ENCODE data around the gene CARS1.
A peak's percentile ranks its signal among the peaks of the same experiment; 100 is the strongest.

The CARS1 gene

DNA sequence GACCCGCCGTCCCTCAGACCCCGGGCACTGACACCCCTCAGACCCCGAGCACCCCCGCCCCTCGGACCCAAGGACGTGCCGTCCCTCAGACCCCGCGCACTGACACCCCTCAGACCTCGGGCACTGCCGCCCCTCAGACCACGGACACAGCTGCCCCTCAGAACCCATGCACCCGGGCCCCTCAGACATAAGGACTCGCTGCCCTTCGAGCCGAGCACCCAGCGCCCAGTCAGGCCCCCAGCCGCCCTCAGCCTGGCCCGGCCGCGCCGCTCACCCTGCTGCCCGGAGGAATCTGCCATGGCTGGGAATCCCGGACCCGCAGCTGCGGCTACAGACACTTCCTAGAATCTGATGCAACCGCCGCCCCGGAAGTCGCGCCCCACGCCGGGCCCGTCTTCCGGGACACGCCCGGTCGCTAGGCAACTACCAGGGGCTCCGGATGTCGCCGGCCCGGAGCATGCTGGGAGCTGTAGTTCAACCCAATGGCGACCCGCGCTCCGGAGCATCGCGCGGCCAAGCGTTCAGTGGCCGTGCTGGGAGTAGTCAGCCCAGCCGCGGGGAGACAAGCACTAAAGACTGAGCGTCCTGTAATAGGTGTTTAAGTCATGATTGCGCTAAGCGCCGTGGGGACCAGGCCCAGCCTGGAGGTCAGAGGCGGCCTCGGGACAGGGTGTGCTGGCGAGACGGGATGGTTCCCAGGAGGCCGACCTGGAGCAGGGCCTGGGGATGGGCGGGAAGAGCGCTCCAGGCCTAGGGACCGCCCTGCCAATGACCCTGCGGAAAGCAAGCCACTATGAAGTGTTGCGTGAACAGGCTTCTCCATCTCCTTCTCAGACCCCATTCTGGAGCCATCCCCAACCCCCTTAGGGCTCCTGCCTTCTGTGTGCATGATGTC lies at the start of gene CARS1:
Gene CARS1 (minus strand): TSS at position 355 of the 895 bp plus-strand sequence. CDS start 56 bp downstream, at position 299.
- peaks cover 43 to 57% (median 48%) of the 10 kb centered on the region in 10 experiments for H3K4me1 ChIP-seq
- peaks cover 21 to 46% (median 40%) of the 10 kb centered on the region in 11 experiments; a peak in 21 of 22 replicates for H4K20me1 ChIP-seq
- H3K36me3 ChIP-seq, result peaks cover 13 to 25% (median 16%) of the 10 kb centered on the region in 11 experiments; a peak in 15 of 22 replicates
- H3K4me3 ChIP-seq, result peak within 1 kb of the TSS; percentile 85 to 100 (median 96)
- H3K4me2 ChIP-seq, result peak within 1 kb of the TSS; percentile 81 to 98 (median 94)
- H3K9ac ChIP-seq, result peak within 1 kb of the TSS; percentile 87 to 97 (median 92)
- TF ChIP-seq Cebpa-rat (IDR thresholded peaks at IDR 0.05), result peak in 10 of 11 experiments; percentile 12 to 84 (median 48); a peak in 11 of 22 replicates
- no peaks in the 10 kb centered on the region for H3K27me3 ChIP-seq
- H3K27ac ChIP-seq, result peak within 1 kb of the TSS; percentile 87 to 97 (median 93)
- H3K9me3 ChIP-seq (replicated peaks in 1 of 11), result no peaks in the 10 kb centered on the region

- Histone ChIP-seq H3K9ac (peak overlapping the region in 3 of 11 experiments; percentile 2 to 24 (median 17); a peak in 2 of 22 replicates), H3K27ac (peak overlapping the region in 1 of 11 experiments; percentile 27; a peak in 2 of 22 replicates), H3K9me3 (replicated peaks in 1 of 11) (no peaks in the 10 kb centered on the region), H4K20me1 (peaks cover 0 to 28% (median 0%) of the 10 kb centered on the region in 11 experiments; a peak in 5 of 22 replicates), H3K4me1 (peaks cover 19 to 73% (median 66%) of the 10 kb centered on the region in 10 experiments), H3K4me2 (peak overlapping the region; percentile 59 to 82 (median 72)), H3K4me3 (no peak overlapping the region), H3K27me3 (no peaks in the 10 kb centered on the region), H3K36me3 (peaks cover 0 to 27% (median 4%) of the 10 kb centered on the region in 11 experiments; a peak in 8 of 22 replicates)
- TF ChIP-seq Cebpa-rat (IDR thresholded peaks at IDR 0.05), result no peak
These were observed 48.8 kb upstream of the CARS1 start for GRCh38 chr11:3105791-3106735.

- Histone ChIP-seq H3K4me2 (peak overlapping the region in 7 of 11 experiments; percentile 38 to 82 (median 77); a peak in 9 of 22 replicates), H3K4me3 (no peak overlapping the region), H3K9ac (no peak overlapping the region), H3K9me3 (replicated peaks in 1 of 11) (no peaks in the 10 kb centered on the region), H3K4me1 (peaks cover 28 to 81% (median 73%) of the 10 kb centered on the region in 10 experiments), H3K36me3 (peaks cover 0 to 29% (median 5%) of the 10 kb centered on the region in 11 experiments; a peak in 10 of 22 replicates), H3K27ac (0 out of 22 replicates have a peak overlapping the region, but pooled peaks of 1 of the 11 experiments have one; percentile 9), H3K27me3 (no peaks in the 10 kb centered on the region), H4K20me1 (peaks cover 0 to 28% (median 0%) of the 10 kb centered on the region in 11 experiments; a peak in 5 of 22 replicates)
- no peak for TF ChIP-seq Cebpa-rat (IDR thresholded peaks at IDR 0.05)
These were observed 48.0 kb upstream of the CARS1 start for GRCh38 chr11:3104961-3105790.

DNA sequence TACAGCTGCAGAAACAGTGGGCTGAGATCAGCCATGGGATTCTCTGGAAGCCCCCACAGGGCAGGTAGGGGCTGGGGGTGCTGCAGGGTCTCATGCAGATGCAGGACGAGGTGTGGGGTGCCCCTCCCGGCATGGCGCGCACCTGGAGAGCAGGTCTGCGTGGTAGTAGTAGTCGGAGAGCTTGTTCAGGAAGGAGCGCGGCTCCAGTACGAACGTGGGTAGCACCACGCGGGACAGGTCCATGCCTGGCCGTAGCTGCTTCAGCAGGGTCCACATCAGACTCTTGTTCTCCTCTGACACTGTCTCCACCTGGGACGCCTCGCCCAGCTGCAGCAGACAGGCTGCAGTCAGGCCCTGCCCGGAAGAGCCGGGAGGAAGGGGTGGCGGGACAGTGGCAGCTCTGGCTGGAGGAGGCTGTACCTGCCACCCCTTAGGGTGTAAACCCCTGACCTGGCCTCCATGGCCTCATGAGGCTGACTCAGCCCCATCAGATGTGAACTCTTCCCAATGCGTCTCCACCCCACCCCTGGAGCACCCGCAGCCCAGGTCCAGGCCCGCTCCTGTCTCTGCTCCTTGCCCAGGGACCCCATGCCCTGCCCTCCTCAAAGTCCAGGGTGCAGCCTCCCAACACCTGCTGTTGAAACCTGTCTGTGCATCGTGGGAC lies 47.0 kb upstream of the CARS1 start:
- Histone ChIP-seq H3K9me3 (replicated peaks in 1 of 11) (no peaks in the 10 kb centered on the region), H3K27ac (no peak overlapping the region), H3K9ac (no peak overlapping the region), H3K4me1 (peaks cover 37 to 90% (median 82%) of the 10 kb centered on the region in 10 experiments), H3K27me3 (no peaks in the 10 kb centered on the region), H3K36me3 (peaks cover 0 to 28% (median 8%) of the 10 kb centered on the region in 11 experiments; a peak in 13 of 22 replicates), H4K20me1 (peaks cover 0 to 28% (median 0%) of the 10 kb centered on the region in 11 experiments; a peak in 5 of 22 replicates), H3K4me3 (no peak overlapping the region), H3K4me2 (peak overlapping the region in 9 of 11 experiments; percentile 33 to 79 (median 68); a peak in 15 of 22 replicates)
- no peak for TF ChIP-seq Cebpa-rat (IDR thresholded peaks at IDR 0.05)

- Histone ChIP-seq H3K27me3 (no peaks in the 10 kb centered on the region), H3K9me3 (replicated peaks in 1 of 11) (no peaks in the 10 kb centered on the region), H3K36me3 (peaks cover 0 to 31% (median 13%) of the 10 kb centered on the region in 11 experiments; a peak in 13 of 22 replicates), H3K27ac (no peak overlapping the region), H3K4me2 (peak overlapping the region in 9 of 11 experiments; percentile 24 to 79 (median 68); a peak in 17 of 22 replicates), H3K9ac (peak overlapping the region in 3 of 11 experiments; percentile 9 to 46 (median 24); a peak in 1 of 22 replicates), H3K4me3 (no peak overlapping the region), H4K20me1 (peaks cover 0 to 28% (median 0%) of the 10 kb centered on the region in 11 experiments; a peak in 5 of 22 replicates), H3K4me1 (peaks cover 38 to 92% (median 80%) of the 10 kb centered on the region in 10 experiments)
- TF ChIP-seq Cebpa-rat (IDR thresholded peaks at IDR 0.05), result no peak
These were observed 45.9 kb upstream of the CARS1 start for GRCh38 chr11:3103076-3103475.

DNA sequence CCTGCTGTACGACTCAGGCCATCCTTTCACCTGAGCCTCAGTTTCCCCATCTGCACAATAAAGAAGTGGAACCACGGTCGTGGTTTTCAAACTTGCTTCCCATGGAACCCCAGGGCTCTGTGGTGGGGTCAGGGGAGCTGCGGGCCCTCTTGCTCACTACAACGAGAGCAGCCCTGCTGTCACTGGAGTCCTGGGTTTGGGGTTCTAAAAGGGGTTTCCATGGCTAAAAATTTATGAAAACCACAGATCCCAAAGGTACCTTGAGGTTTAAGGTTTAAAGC lies 45.4 kb upstream of the CARS1 start:
- peak overlapping the region in 3 of 11 experiments; percentile 9 to 46 (median 24); a peak in 1 of 22 replicates for H3K9ac ChIP-seq
- no peaks in the 10 kb centered on the region for H3K27me3 ChIP-seq
- no peak overlapping the region for H3K4me3 ChIP-seq
- peaks cover 0 to 28% (median 0%) of the 10 kb centered on the region in 11 experiments; a peak in 5 of 22 replicates for H4K20me1 ChIP-seq
- H3K4me1 ChIP-seq, result peaks cover 38 to 89% (median 75%) of the 10 kb centered on the region in 10 experiments
- H3K36me3 ChIP-seq, result peaks cover 0 to 29% (median 13%) of the 10 kb centered on the region in 11 experiments; a peak in 13 of 22 replicates
- no peak overlapping the region for H3K27ac ChIP-seq
- no peak for TF ChIP-seq Cebpa-rat (IDR thresholded peaks at IDR 0.05)
- peak overlapping the region in 9 of 11 experiments; percentile 24 to 79 (median 68); a peak in 18 of 22 replicates for H3K4me2 ChIP-seq
- no peaks in the 10 kb centered on the region for H3K9me3 ChIP-seq (replicated peaks in 1 of 11)

Data from BLaER1 treated with 17β-estradiol and CSF1 and Interleukin-3, amounts not matched to agents 10 nM and 100 nM (cell line).